ENCODE data around the gene ST3GAL2. TPM values are rescaled to one million over a fixed set of nuclear protein-coding genes. Genes with fewer than 3 reads are reported as not detected.
"Not testable (repeated sequence)": the region's sequence is repeated elsewhere in the genome, so short reads cannot be mapped to it uniquely, and the experiment has no call there.

Gene ST3GAL2
- polyA plus RNA-seq, 1 experiment = 12.4 TPM

- H3K4me3 ChIP-seq (ENCODE audit: low read depth, low read length) = no peak overlapping the region
- H3K27ac ChIP-seq (ENCODE audit: low read depth, low read length) = no peak overlapping the region
- no peak for TF ChIP-seq CTCF (IDR thresholded peaks at IDR 0.05; ENCODE audit: low read depth, low read length)
- POLR2A ChIA-PET = no interaction called here
- H3K9me3 ChIP-seq (ENCODE audit: control insufficient read depth, insufficient read depth, low read length) = no peaks in the 10 kb centered on the region
- CTCF ChIA-PET = no interaction called here
- no peaks in the 10 kb centered on the region for H3K27me3 ChIP-seq (ENCODE audit: control insufficient read depth, insufficient read depth, low read length)
- DNase-seq (ENCODE audit: low read depth, low spot score) = no peak
Observed at GRCh38 chr16:70418274-70418992, 20.5 kb downstream of the ST3GAL2 start.

GRCh38 chr16:70417661-70418060 is 21.2 kb downstream of the ST3GAL2 start:
- H3K9me3 ChIP-seq (ENCODE audit: control insufficient read depth, insufficient read depth, low read length) = no peaks in the 10 kb centered on the region
- no peaks in the 10 kb centered on the region for H3K27me3 ChIP-seq (ENCODE audit: control insufficient read depth, insufficient read depth, low read length)
- ChIA-PET POLR2A (interaction anchor here (0.7 kb wide), 1 partner anchor 15 kb away, joined by 5 read pairs; no protein-coding TSS in a partner anchor), CTCF (interaction anchor here (0.5 kb wide), 1 partner anchor 16 kb away, joined by 3 read pairs; no protein-coding TSS in a partner anchor)
- H3K4me3 ChIP-seq (ENCODE audit: low read depth, low read length) = no peak overlapping the region
- TF ChIP-seq CTCF (IDR thresholded peaks at IDR 0.05; ENCODE audit: low read depth, low read length) = no peak
- no peak overlapping the region for H3K27ac ChIP-seq (ENCODE audit: low read depth, low read length)
- DNase-seq (ENCODE audit: low read depth, low spot score) = no peak

GRCh38 chr16:70416748-70417616 is 21.9 kb downstream of the ST3GAL2 start:
- H3K27me3 ChIP-seq (ENCODE audit: control insufficient read depth, insufficient read depth, low read length) = no peaks in the 10 kb centered on the region
- ChIA-PET POLR2A (interaction anchor here (0.7 kb wide), 1 partner anchor 16 kb away, joined by 5 read pairs; no protein-coding TSS in a partner anchor), CTCF (interaction anchor here (0.5 kb wide), 1 partner anchor 15 kb away, joined by 3 read pairs; no protein-coding TSS in a partner anchor)
- no peak for TF ChIP-seq CTCF (IDR thresholded peaks at IDR 0.05; ENCODE audit: low read depth, low read length)
- no peak for DNase-seq (ENCODE audit: low read depth, low spot score)
- no peak overlapping the region for H3K27ac ChIP-seq (ENCODE audit: low read depth, low read length)
- H3K4me3 ChIP-seq (ENCODE audit: low read depth, low read length) = no peak overlapping the region
- no peaks in the 10 kb centered on the region for H3K9me3 ChIP-seq (ENCODE audit: control insufficient read depth, insufficient read depth, low read length)

GRCh38 chr16:70413572-70413971 is 25.3 kb downstream of the ST3GAL2 start:
- H3K9me3 ChIP-seq (ENCODE audit: control insufficient read depth, insufficient read depth, low read length); CTCF ChIA-PET; DNase-seq (ENCODE audit: low read depth, low spot score); H3K4me3 ChIP-seq (ENCODE audit: low read depth, low read length); H3K27me3 ChIP-seq (ENCODE audit: control insufficient read depth, insufficient read depth, low read length); H3K27ac ChIP-seq (ENCODE audit: low read depth, low read length): not testable (repeated sequence)
- POLR2A ChIA-PET = interaction anchor here (0.6 to 0.7 kb wide), 3 partner anchors 9 to 1065 kb away, joined by 6 to 7 read pairs (median 7); no protein-coding TSS in a partner anchor

GRCh38 chr16:70412385-70412784 is 26.5 kb downstream of the ST3GAL2 start:
- Histone ChIP-seq H3K4me3 (ENCODE audit: low read depth, low read length) (no peak overlapping the region), H3K27ac (ENCODE audit: low read depth, low read length) (no peak overlapping the region), H3K9me3 (ENCODE audit: control insufficient read depth, insufficient read depth, low read length) (no peaks in the 10 kb centered on the region), H3K27me3 (ENCODE audit: control insufficient read depth, insufficient read depth, low read length) (no peaks in the 10 kb centered on the region)
- TF ChIP-seq CTCF (IDR thresholded peaks at IDR 0.05; ENCODE audit: low read depth, low read length) = no peak
- no peak for DNase-seq (ENCODE audit: low read depth, low spot score)
- ChIA-PET POLR2A (no interaction called here), CTCF (interaction anchor here (0.6 kb wide), 1 partner anchor 17 kb away, joined by 3 read pairs; no protein-coding TSS in a partner anchor)

All from AG04450 (cell line).